GM23338 (cell line): Measurements from ENCODE around the gene STRBP.

ENCODE experiments used
- CREB1 ChIP-seq: fragments of 250-450 bp; sonication (Bioruptor Pico); IDR thresholded peaks from 2 replicates; pipeline ENCODE4 v1.5.0; 2020; ENCODE audit warnings: low read depth, mild to moderate bottlenecking, moderate library complexity
- CTCF ChIP-seq, 2 experiments: fragments of 200-600 bp in 1 of 2; sonication (generic) in 1 of 2; conservative IDR thresholded peaks; 2 replicates each; pipeline versions ENCODE4 v1.5.1 to v1.6.1; 2016 to 2017; ENCODE audit warnings: antibody characterized with exemption in 2 of 2, low read depth in 2 of 2, mild to moderate bottlenecking in 2 of 2, moderate library complexity in 1 of 2
- ETS1 ChIP-seq: IDR thresholded peaks from 2 replicates; pipeline ENCODE4 v1.6.1; 2016; ENCODE audit warnings: antibody characterized with exemption
- EZH2 ChIP-seq: fragments of 200-600 bp; sonication (generic); IDR thresholded peaks from one replicate; pipeline ENCODE4 v1.8.0; 2017; ENCODE audit warnings: antibody characterized with exemption, mild to moderate bottlenecking, low read depth; ENCODE audit not compliant: unreplicated experiment
- EZH2phosphoT487 ChIP-seq: fragments of 200-600 bp; sonication (generic); IDR thresholded peaks from one replicate; pipeline ENCODE4 v1.8.1; 2018; ENCODE audit warnings: antibody characterized with exemption; ENCODE audit not compliant: unreplicated experiment
- JUNB ChIP-seq: IDR thresholded peaks from one replicate; pipeline ENCODE4 v1.6.1; 2016; ENCODE audit warnings: antibody characterized with exemption; ENCODE audit not compliant: unreplicated experiment
- NANOG ChIP-seq: IDR thresholded peaks from 2 replicates; pipeline ENCODE4 v1.6.1; 2016; ENCODE audit warnings: antibody characterized with exemption, borderline replicate concordance
- POLR2AphosphoS5 ChIP-seq: IDR thresholded peaks from 2 replicates; pipeline ENCODE4 v1.6.1; 2016; ENCODE audit warnings: antibody characterized with exemption, low read depth
- REST ChIP-seq: IDR thresholded peaks from one replicate; pipeline ENCODE4 v1.6.1; 2018; ENCODE audit warnings: antibody characterized with exemption; ENCODE audit not compliant: unreplicated experiment
- STAT1 ChIP-seq: IDR thresholded peaks from one replicate; pipeline ENCODE4 v1.6.1; 2016; ENCODE audit warnings: antibody characterized with exemption; ENCODE audit not compliant: unreplicated experiment
- ZNF114 ChIP-seq: fragments of 250-450 bp; sonication (Bioruptor Pico); IDR thresholded peaks from 2 replicates; pipeline ENCODE4 v1.5.0; 2020; ENCODE audit warnings: mild to moderate bottlenecking, moderate library complexity
- ZNF462 ChIP-seq: fragments of 250-450 bp; sonication (Bioruptor Pico); IDR thresholded peaks from 2 replicates; pipeline ENCODE4 v1.5.0; 2020; ENCODE audit warnings: mild to moderate bottlenecking, moderate library complexity

- TF ChIP-seq CTCF (conservative IDR thresholded peaks at IDR 0.05; ENCODE audit: low read depth in 2 of 2) (no peak), EZH2 (no peak), POLR2AphosphoS5 (no peak), REST (no peak), ETS1 (no peak), STAT1 (no peak), JUNB (no peak), NANOG (no peak), CREB1 (CRISPR knock-in tag) (no peak), ZNF114 (CRISPR knock-in tag) (no peak), EZH2phosphoT487 (no peak), ZNF462 (no peak)
These were observed 19.8 kb downstream of the STRBP start for GRCh38 chr9:123248630-123249029.
